Keratinocyte (primary cell): ENCODE measurements around the gene NT5C1B. TPM values are rescaled to one million over a fixed set of nuclear protein-coding genes. Genes with fewer than 3 reads are reported as not detected.

ENCODE experiments used
- DNase-seq: peaks from one replicate; pipeline ENCODE4 v3.0.0-alpha.2; 2011; ENCODE audit warnings: low read depth, missing footprints, low spot score
- FAIRE-seq: peaks from 2 replicates; lab custom pipeline; 2011; peaks lifted over from hg19 to GRCh38; lab: Jason Lieb, UNC
- H2AFZ ChIP-seq: 2 replicates; pipeline ENCODE4 v1.6.0; 2012; ENCODE audit warnings: low read length, control low read depth, inconsistent platforms; ENCODE audit not compliant: control insufficient read depth
- H3K27ac ChIP-seq: 2 replicates; pipeline ENCODE4 v1.5.1; 2011; ENCODE audit warnings: low read length; ENCODE audit not compliant: control insufficient read depth, insufficient read depth
- H3K27me3 ChIP-seq: 3 replicates; pipeline ENCODE4 v1.6.0; 2011; ENCODE audit warnings: low read length; ENCODE audit not compliant: control insufficient read depth, insufficient read depth; ENCODE audit errors: extremely low read depth
- H3K36me3 ChIP-seq, 2 experiments: 2 replicates in 1 of 2; 3 replicates in 1 of 2; pipeline ENCODE4 v1.5.1; 2011; ENCODE audit warnings: low read length in 2 of 2, mild to moderate bottlenecking in 1 of 2; ENCODE audit not compliant: control insufficient read depth in 2 of 2, insufficient read depth in 2 of 2; ENCODE audit errors: extremely low read depth in 1 of 2
- H3K4me1 ChIP-seq: 3 replicates; pipeline ENCODE4 v1.5.1; 2011; ENCODE audit warnings: low read length; ENCODE audit not compliant: control insufficient read depth, insufficient read depth; ENCODE audit errors: extremely low read depth
- H3K4me2 ChIP-seq: 3 replicates; pipeline ENCODE4 v1.6.0; 2011; ENCODE audit warnings: low read depth, low read length; ENCODE audit not compliant: control insufficient read depth, insufficient read depth; ENCODE audit errors: extremely low read depth
- H3K4me3 ChIP-seq, 3 experiments: fragments of 200-600 bp in 1 of 3; sonication (generic) in 1 of 3; 2 replicates in 2 of 3; 3 replicates in 1 of 3; pipeline ENCODE4 v1.5.1; 2011 to 2016; ENCODE audit warnings: low read length in 3 of 3, mild to moderate bottlenecking in 3 of 3, control low read depth in 2 of 3, inconsistent platforms in 1 of 3, low read depth in 1 of 3, mixed read lengths in 1 of 3, mixed run types in 1 of 3, moderate library complexity in 1 of 3; ENCODE audit not compliant: control insufficient read depth in 2 of 3, insufficient read depth in 2 of 3; ENCODE audit errors: extremely low read depth in 1 of 3
- H3K79me2 ChIP-seq: 2 replicates; pipeline ENCODE4 v1.6.0; 2012; ENCODE audit warnings: low read length; ENCODE audit not compliant: control insufficient read depth, insufficient read depth
- H3K9ac ChIP-seq: 3 replicates; pipeline ENCODE4 v1.6.0; 2011; ENCODE audit warnings: low read length; ENCODE audit not compliant: control insufficient read depth, insufficient read depth; ENCODE audit errors: extremely low read depth
- H3K9me1 ChIP-seq: 3 replicates; pipeline ENCODE4 v1.6.0; 2011; ENCODE audit warnings: low read length; ENCODE audit not compliant: control insufficient read depth, insufficient read depth; ENCODE audit errors: extremely low read depth
- H3K9me3 ChIP-seq: 2 replicates; pipeline ENCODE4 v1.5.1; 2012; ENCODE audit warnings: low read depth, low read length; ENCODE audit not compliant: control insufficient read depth
- H4K20me1 ChIP-seq: 3 replicates; pipeline ENCODE4 v1.6.0; 2011; ENCODE audit warnings: low read length; ENCODE audit not compliant: control insufficient read depth, insufficient read depth; ENCODE audit errors: extremely low read depth
- EZH2 ChIP-seq: IDR thresholded peaks from one replicate; pipeline ENCODE4 v1.6.1; 2012; ENCODE audit warnings: inconsistent platforms, mild to moderate bottlenecking, low read length, moderate library complexity
- dilution Hi-C: fragments of 300-500 bp; cut with MboI; formaldehyde crosslinking; loops from one replicate; pipeline ENCODE4 v1.7.0; 2020; ENCODE audit warnings: low sequenced_read_pairs; ENCODE audit not compliant: extremely low pct_ligation_motif_present
- polyA plus RNA-seq, 5 experiments: library from polyadenylated mRNA; depleted of rRNA in 3 of 5; stranded (reverse) in 3 of 5; stranded (forward) in 1 of 5; unstranded in 1 of 5; fragments of >200 nt; gene quantifications; 1 replicate in 1 of 5; 2 replicates in 3 of 5; 3 replicates in 1 of 5; pipeline versions ENCODE4 v1.2.1 to v1.2.3, GENCODE V29; 2011 to 2012; ENCODE audit warnings: missing spikeins in 2 of 5, low read depth in 1 of 5, low replicate concordance in 1 of 5
- TF ChIP-seq, protein P1 (sequence below), 3 experiments: IDR thresholded peaks in 1 of 3; conservative IDR thresholded peaks in 1 of 3; optimal IDR thresholded peaks in 1 of 3; 2 replicates in 2 of 3; 3 replicates in 1 of 3; pipeline versions ENCODE3 to v1.5.1; 2011; ENCODE audit warnings: low read length in 3 of 3, mild to moderate bottlenecking in 3 of 3, moderate library complexity in 2 of 3, control low read depth in 1 of 3, inconsistent platforms in 1 of 3; ENCODE audit not compliant: insufficient read depth in 2 of 3; ENCODE audit errors: extremely low read depth in 1 of 3

The NT5C1B gene
- polyA plus RNA-seq, 1 donor (not counting 4 experiments of a cell fraction or from before 2014, with no cell fraction given): not detected

DNA sequence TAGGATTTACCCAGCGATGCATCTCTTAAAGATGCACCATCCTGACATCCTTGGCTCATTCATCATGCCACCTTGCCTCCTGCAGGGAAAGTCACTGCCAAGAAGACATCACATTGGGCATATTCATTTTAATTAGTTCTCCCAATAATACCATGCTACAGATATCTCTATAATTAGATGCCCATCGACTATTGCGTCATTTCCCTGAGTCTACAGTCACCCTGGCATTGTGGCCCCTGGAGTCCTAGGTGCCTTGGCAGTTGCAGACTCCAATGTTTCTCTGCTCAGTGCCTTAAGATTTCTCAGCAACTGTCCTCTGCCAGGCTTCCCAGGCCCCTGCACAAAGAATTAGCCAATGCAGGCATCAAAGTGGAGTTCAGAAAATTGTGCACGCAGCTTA is 61.5 kb downstream of the NT5C1B start:
- TF ChIP-seq, protein P1, sequence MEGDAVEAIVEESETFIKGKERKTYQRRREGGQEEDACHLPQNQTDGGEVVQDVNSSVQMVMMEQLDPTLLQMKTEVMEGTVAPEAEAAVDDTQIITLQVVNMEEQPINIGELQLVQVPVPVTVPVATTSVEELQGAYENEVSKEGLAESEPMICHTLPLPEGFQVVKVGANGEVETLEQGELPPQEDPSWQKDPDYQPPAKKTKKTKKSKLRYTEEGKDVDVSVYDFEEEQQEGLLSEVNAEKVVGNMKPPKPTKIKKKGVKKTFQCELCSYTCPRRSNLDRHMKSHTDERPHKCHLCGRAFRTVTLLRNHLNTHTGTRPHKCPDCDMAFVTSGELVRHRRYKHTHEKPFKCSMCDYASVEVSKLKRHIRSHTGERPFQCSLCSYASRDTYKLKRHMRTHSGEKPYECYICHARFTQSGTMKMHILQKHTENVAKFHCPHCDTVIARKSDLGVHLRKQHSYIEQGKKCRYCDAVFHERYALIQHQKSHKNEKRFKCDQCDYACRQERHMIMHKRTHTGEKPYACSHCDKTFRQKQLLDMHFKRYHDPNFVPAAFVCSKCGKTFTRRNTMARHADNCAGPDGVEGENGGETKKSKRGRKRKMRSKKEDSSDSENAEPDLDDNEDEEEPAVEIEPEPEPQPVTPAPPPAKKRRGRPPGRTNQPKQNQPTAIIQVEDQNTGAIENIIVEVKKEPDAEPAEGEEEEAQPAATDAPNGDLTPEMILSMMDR (optimal IDR thresholded peaks at IDR 0.05 in 1 of 3, IDR thresholded peaks at IDR 0.05 in 1 of 3, conservative IDR thresholded peaks at IDR 0.05 in 1 of 3; ENCODE audit: extremely low read depth in 1 of 3, insufficient read depth in 2 of 3, low read length in 3 of 3): no peak
- TF ChIP-seq EZH2: no peak
- Histone ChIP-seq H3K4me2 (no peak overlapping the region), H3K9ac (no peak overlapping the region), H3K4me1 (no peaks in the 10 kb centered on the region), H3K9me1 (no peaks in the 10 kb centered on the region), H4K20me1 (no peaks in the 10 kb centered on the region), H2AFZ (no peak overlapping the region), H3K4me3 (no peak overlapping the region), H3K27me3 (no peaks in the 10 kb centered on the region), H3K9me3 (no peaks in the 10 kb centered on the region), H3K79me2 (no peaks in the 10 kb centered on the region), H3K27ac (no peak overlapping the region), H3K36me3 (no peaks in the 10 kb centered on the region)
- DNase-seq (no peak), FAIRE-seq (no peak)
- dilution Hi-C loops: no loop called here

DNA sequence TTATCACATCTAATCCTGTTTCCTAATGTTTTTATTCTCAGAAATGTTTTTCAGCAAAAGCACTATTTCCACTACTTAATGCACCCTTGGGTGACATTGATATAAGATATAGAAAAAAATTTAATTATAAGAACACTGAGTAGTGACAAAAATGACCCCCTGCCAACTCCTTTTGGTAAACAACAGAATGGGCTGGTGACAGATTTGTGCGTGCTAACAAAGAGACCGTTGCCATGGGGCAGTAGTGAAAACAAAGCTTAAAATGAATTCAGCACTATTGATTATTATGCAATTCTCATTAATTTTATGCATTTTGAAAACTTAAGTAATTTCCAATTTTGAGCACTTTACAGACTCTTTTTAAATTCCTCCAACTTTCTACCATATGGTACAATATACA is 62.0 kb downstream of the NT5C1B start:
- Histone ChIP-seq H3K9me3 (no peaks in the 10 kb centered on the region), H3K9me1 (no peaks in the 10 kb centered on the region), H3K27me3 (no peaks in the 10 kb centered on the region), H3K36me3 (no peaks in the 10 kb centered on the region), H3K4me1 (no peaks in the 10 kb centered on the region), H2AFZ (no peak overlapping the region), H3K79me2 (no peaks in the 10 kb centered on the region), H3K4me3 (no peak overlapping the region), H3K4me2 (no peak overlapping the region), H3K9ac (no peak overlapping the region), H4K20me1 (no peaks in the 10 kb centered on the region), H3K27ac (no peak overlapping the region)
- FAIRE-seq (no peak), DNase-seq (no peak)
- TF ChIP-seq, protein P1 (optimal IDR thresholded peaks at IDR 0.05 in 1 of 3, IDR thresholded peaks at IDR 0.05 in 1 of 3, conservative IDR thresholded peaks at IDR 0.05 in 1 of 3; ENCODE audit: extremely low read depth in 1 of 3, insufficient read depth in 2 of 3, low read length in 3 of 3): no peak
- TF ChIP-seq EZH2: no peak
- dilution Hi-C loops: no loop called here
